ENCODE measurements around the gene MYL9.

DNA sequence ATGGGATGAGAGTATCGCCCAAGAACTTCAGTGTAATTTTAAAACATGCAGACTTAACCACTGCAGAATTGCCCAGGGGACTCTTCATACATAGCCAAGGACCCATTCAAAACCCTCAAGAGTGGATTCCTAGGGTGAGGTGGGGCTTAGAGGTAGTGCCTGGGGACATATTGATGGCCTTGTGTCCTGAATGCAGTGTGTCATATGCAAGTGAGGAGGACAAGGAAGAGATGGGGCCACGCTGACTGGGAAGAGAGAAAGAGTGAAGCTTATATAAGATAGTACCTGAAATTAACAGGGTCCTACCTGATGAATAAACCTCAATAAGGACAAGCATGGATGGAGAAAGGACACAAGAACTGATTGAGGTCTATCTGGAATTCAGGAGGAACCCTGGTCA, 13.9 kb downstream of the MYL9 start:
- no peak for TF ChIP-seq ATF3 (IDR thresholded peaks at IDR 0.05)
- no peak for TF ChIP-seq POLR2AphosphoS5 (IDR thresholded peaks at IDR 0.05; ENCODE audit: low read depth, low read length)
- TF ChIP-seq MAX (IDR thresholded peaks at IDR 0.05), result no peak
- TF ChIP-seq POLR2A (IDR thresholded peaks at IDR 0.05; ENCODE audit: borderline replicate concordance, extremely low read depth, insufficient read depth, insufficient read length), result no peak
- TF ChIP-seq CTCF (IDR thresholded peaks at IDR 0.05 in 2 of 3, conservative IDR thresholded peaks at IDR 0.05 in 1 of 3; ENCODE audit: borderline replicate concordance in 1 of 3, insufficient read depth in 1 of 3, low read depth in 2 of 3, low read length in 2 of 3), result no peak
- no peak for TF ChIP-seq EZH2phosphoT487 (IDR thresholded peaks at IDR 0.05; ENCODE audit: borderline replicate concordance)
- TF ChIP-seq, protein P1, sequence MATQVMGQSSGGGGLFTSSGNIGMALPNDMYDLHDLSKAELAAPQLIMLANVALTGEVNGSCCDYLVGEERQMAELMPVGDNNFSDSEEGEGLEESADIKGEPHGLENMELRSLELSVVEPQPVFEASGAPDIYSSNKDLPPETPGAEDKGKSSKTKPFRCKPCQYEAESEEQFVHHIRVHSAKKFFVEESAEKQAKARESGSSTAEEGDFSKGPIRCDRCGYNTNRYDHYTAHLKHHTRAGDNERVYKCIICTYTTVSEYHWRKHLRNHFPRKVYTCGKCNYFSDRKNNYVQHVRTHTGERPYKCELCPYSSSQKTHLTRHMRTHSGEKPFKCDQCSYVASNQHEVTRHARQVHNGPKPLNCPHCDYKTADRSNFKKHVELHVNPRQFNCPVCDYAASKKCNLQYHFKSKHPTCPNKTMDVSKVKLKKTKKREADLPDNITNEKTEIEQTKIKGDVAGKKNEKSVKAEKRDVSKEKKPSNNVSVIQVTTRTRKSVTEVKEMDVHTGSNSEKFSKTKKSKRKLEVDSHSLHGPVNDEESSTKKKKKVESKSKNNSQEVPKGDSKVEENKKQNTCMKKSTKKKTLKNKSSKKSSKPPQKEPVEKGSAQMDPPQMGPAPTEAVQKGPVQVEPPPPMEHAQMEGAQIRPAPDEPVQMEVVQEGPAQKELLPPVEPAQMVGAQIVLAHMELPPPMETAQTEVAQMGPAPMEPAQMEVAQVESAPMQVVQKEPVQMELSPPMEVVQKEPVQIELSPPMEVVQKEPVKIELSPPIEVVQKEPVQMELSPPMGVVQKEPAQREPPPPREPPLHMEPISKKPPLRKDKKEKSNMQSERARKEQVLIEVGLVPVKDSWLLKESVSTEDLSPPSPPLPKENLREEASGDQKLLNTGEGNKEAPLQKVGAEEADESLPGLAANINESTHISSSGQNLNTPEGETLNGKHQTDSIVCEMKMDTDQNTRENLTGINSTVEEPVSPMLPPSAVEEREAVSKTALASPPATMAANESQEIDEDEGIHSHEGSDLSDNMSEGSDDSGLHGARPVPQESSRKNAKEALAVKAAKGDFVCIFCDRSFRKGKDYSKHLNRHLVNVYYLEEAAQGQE (IDR thresholded peaks at IDR 0.05; ENCODE audit: low read depth), result no peak
- TF ChIP-seq JUND (IDR thresholded peaks at IDR 0.05), result no peak
- no peak for TF ChIP-seq RAD21 (IDR thresholded peaks at IDR 0.05; ENCODE audit: low read depth)
- no peak for TF ChIP-seq EZH2 (IDR thresholded peaks at IDR 0.05)
- TF ChIP-seq SP1 (IDR thresholded peaks at IDR 0.05; ENCODE audit: low read depth), result no peak
- TF ChIP-seq SRF (IDR thresholded peaks at IDR 0.05; ENCODE audit: low read depth), result no peak
- TF ChIP-seq ZNF274 (IDR thresholded peaks at IDR 0.05; ENCODE audit: low read depth, low read length), result no peak
- TF ChIP-seq CEBPB (IDR thresholded peaks at IDR 0.05; ENCODE audit: low read depth), result no peak

Data from HCT116 (cell line).